ENCODE results near the gene COL6A1. TPM values are rescaled to one million over a fixed set of nuclear protein-coding genes. Genes with fewer than 3 reads are reported as not detected.

The COL6A1 gene
- total and polyA plus RNA-seq, 2 donors (not counting 3 experiments of a cell fraction or from before 2014, with no cell fraction given) = 30.1 to 42.4 TPM

DNA sequence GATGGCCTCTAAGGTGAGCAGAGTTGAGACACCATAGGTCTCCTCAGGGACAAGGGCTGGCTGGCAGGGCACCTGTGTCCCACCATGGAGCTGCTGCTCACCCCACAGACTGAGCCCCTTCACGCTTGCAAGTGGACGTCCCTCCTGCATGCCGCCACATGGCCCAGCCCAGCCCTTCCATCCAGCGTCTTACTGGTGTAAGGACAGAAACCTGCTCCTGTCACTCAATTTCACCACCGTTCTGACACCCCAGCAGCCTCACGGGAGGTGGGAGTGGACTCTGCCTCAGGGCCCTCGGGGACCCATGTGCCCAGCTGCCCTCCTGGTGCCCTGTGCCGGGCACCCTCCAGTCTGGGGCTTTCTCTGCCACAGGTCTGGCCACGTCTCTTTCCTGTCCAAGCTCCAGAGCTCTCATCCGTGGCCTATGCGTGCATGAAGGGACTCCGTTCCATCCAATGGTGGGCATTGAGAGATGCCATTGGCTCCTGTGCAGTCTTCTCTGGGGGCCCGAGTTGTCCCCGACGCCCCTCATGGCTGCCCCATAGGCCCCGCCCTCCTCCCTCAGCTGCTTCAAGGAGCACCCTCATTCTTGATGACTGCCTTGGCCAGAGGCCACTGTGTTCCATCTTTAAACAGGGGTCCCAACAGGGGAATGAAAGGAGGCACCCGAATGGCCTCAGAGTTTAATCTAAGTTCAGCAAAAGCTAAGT is 42.6 kb upstream of the COL6A1 start:
- ChIA-PET POLR2A (no interaction called here), CTCF (no interaction called here)
- Histone ChIP-seq H3K27me3 (ENCODE audit: control insufficient read depth in 2 of 2, insufficient read depth in 2 of 2, low read length in 2 of 2) (no peaks in the 10 kb centered on the region), H2AFZ (ENCODE audit: low read depth, low read length) (no peak overlapping the region), H4K20me1 (replicated peaks; ENCODE audit: control insufficient read depth, extremely low read depth, insufficient read depth, low read length) (no peaks in the 10 kb centered on the region), H3K4me3 (replicated peaks in 1 of 3; ENCODE audit: insufficient read depth in 1 of 3, low read depth in 1 of 3, low read length in 3 of 3) (no peak overlapping the region), H3K79me2 (ENCODE audit: control insufficient read depth, insufficient read depth, low read length) (no peaks in the 10 kb centered on the region), H3K36me3 (ENCODE audit: control insufficient read depth in 2 of 2, extremely low read depth in 1 of 2, insufficient read depth in 2 of 2, low read length in 2 of 2) (no peaks in the 10 kb centered on the region), H3K4me1 (ENCODE audit: control insufficient read depth, extremely low read depth, insufficient read depth, low read length) (no peaks in the 10 kb centered on the region), H3K9me1 (replicated peaks; ENCODE audit: control insufficient read depth, extremely low read depth, insufficient read depth, low read length) (no peaks in the 10 kb centered on the region), H3K4me2 (ENCODE audit: insufficient read depth, low read length) (no peak overlapping the region), H3K9me3 (replicated peaks; ENCODE audit: control insufficient read depth, insufficient read depth, low read length) (no peaks in the 10 kb centered on the region), H3K9ac (replicated peaks; ENCODE audit: extremely low read depth, insufficient read depth, low read length) (no peak overlapping the region), H3K27ac (ENCODE audit: insufficient read depth, low read depth, low read length) (no peak overlapping the region)
- no peak for FAIRE-seq
- TF ChIP-seq GATA2 (IDR thresholded peaks at IDR 0.05; ENCODE audit: insufficient read depth, insufficient read length, low read depth, low read length) = no peak
- no peak for TF ChIP-seq JUN (IDR thresholded peaks at IDR 0.05; ENCODE audit: borderline replicate concordance, insufficient read depth, insufficient read length, low read depth)
- TF ChIP-seq, protein P1, sequence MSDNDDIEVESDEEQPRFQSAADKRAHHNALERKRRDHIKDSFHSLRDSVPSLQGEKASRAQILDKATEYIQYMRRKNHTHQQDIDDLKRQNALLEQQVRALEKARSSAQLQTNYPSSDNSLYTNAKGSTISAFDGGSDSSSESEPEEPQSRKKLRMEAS (IDR thresholded peaks at IDR 0.05; ENCODE audit: insufficient read depth, insufficient read length) = no peak
- TF ChIP-seq FOS (IDR thresholded peaks at IDR 0.05; ENCODE audit: borderline replicate concordance, insufficient read depth, low read length) = no peak
- no peak for TF ChIP-seq EZH2 (IDR thresholded peaks at IDR 0.05; ENCODE audit: borderline replicate concordance, low read depth, low read length, severe bottlenecking)
- TF ChIP-seq MYC (IDR thresholded peaks at IDR 0.05; ENCODE audit: low read depth, low read length) = no peak
- TF ChIP-seq, protein P2, sequence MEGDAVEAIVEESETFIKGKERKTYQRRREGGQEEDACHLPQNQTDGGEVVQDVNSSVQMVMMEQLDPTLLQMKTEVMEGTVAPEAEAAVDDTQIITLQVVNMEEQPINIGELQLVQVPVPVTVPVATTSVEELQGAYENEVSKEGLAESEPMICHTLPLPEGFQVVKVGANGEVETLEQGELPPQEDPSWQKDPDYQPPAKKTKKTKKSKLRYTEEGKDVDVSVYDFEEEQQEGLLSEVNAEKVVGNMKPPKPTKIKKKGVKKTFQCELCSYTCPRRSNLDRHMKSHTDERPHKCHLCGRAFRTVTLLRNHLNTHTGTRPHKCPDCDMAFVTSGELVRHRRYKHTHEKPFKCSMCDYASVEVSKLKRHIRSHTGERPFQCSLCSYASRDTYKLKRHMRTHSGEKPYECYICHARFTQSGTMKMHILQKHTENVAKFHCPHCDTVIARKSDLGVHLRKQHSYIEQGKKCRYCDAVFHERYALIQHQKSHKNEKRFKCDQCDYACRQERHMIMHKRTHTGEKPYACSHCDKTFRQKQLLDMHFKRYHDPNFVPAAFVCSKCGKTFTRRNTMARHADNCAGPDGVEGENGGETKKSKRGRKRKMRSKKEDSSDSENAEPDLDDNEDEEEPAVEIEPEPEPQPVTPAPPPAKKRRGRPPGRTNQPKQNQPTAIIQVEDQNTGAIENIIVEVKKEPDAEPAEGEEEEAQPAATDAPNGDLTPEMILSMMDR (IDR thresholded peaks at IDR 0.05; ENCODE audit: extremely low read depth in 1 of 2, insufficient read depth in 1 of 2, low read depth in 1 of 2, low read length in 2 of 2) = no peak
- TF ChIP-seq POLR2AphosphoS5 (IDR thresholded peaks at IDR 0.05; ENCODE audit: insufficient read depth, low read depth, low read length) = no peak
- TF ChIP-seq POLR2A (IDR thresholded peaks at IDR 0.05; ENCODE audit: low read depth, low read length) = no peak
- DNase-seq (ENCODE audit: low read depth, low spot score) = no peak
- intact Hi-C loops (cut with micrococcal nuclease) = no loop called here
- BruUV-seq (replicated peaks) = no TSS peak
- dilution Hi-C loops (cut with MboI; ENCODE audit: extremely low pct_ligation_motif_present, low sequenced_read_pairs) = no loop called here

Data from endothelial cell of umbilical vein (primary cell).